ENCODE measurements around the gene STK32B.

GRCh38 chr4:5139141-5139540, 87.9 kb downstream of the STK32B start:
- no peak for TF ChIP-seq CTCF (IDR thresholded peaks at IDR 0.05)
- TF ChIP-seq REST (IDR thresholded peaks at IDR 0.05; ENCODE audit: insufficient read depth in 1 of 2, low read depth in 2 of 2, low read length in 1 of 2), result no peak
- no peak for TF ChIP-seq POLR2AphosphoS5 (IDR thresholded peaks at IDR 0.05; ENCODE audit: low read depth, low read length)

Data from Panc1 (cell line).